K562 treated with DMSO at 1 percent for 12 hours (cell line): Measurements from ENCODE around the gene DGKH. TPM values are rescaled to one million over a fixed set of nuclear protein-coding genes. Genes with fewer than 3 reads are reported as not detected.

Source experiments
- total RNA-seq: library from RNA; unstranded; fragments of 300-600 nt; gene quantifications from 2 replicates; pipeline ENCODE4 v1.2.3, GENCODE V29; 2022; ENCODE audit not compliant: insufficient read depth

Gene DGKH, protein sequence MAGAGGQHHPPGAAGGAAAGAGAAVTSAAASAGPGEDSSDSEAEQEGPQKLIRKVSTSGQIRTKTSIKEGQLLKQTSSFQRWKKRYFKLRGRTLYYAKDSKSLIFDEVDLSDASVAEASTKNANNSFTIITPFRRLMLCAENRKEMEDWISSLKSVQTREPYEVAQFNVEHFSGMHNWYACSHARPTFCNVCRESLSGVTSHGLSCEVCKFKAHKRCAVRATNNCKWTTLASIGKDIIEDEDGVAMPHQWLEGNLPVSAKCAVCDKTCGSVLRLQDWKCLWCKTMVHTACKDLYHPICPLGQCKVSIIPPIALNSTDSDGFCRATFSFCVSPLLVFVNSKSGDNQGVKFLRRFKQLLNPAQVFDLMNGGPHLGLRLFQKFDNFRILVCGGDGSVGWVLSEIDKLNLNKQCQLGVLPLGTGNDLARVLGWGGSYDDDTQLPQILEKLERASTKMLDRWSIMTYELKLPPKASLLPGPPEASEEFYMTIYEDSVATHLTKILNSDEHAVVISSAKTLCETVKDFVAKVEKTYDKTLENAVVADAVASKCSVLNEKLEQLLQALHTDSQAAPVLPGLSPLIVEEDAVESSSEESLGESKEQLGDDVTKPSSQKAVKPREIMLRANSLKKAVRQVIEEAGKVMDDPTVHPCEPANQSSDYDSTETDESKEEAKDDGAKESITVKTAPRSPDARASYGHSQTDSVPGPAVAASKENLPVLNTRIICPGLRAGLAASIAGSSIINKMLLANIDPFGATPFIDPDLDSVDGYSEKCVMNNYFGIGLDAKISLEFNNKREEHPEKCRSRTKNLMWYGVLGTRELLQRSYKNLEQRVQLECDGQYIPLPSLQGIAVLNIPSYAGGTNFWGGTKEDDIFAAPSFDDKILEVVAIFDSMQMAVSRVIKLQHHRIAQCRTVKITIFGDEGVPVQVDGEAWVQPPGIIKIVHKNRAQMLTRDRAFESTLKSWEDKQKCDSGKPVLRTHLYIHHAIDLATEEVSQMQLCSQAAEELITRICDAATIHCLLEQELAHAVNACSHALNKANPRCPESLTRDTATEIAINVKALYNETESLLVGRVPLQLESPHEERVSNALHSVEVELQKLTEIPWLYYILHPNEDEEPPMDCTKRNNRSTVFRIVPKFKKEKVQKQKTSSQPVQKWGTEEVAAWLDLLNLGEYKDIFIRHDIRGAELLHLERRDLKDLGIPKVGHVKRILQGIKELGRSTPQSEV
- 0.11 and 1.3 TPM in 2 replicates for total RNA-seq

GRCh38 chr13:42048342-42048683 lies at the start of gene DGKH:
Gene DGKH, plus strand, starts transcription at chr13:42048648. Its CDS starts 126 bp downstream, at chr13:42048774.

GRCh38 chr13:42272115-42272803 lies 223.8 kb downstream of the DGKH start, which contains the start of gene AKAP11:
Gene AKAP11, plus strand, starts transcription at chr13:42272152. Its CDS starts 14,197 bp downstream, at chr13:42286349.

Other genes starting within 250 kb of the DGKH start
- gene VWA8, start 87.5 kb upstream of the DGKH start, total RNA-seq, result 1.9 and 8.7 TPM in 2 replicates
- gene AKAP11, start 223.5 kb downstream of the DGKH start, total RNA-seq, result 1.4 and 7.8 TPM in 2 replicates